Astrocyte of the spinal cord (primary cell): ENCODE measurements around the gene ITGA8.

Experiments
- DNase-seq: peaks from one replicate; pipeline ENCODE4 v3.0.0; 2011; ENCODE audit warnings: low read depth, low spot score
- H3K4me3 ChIP-seq: 2 replicates; pipeline ENCODE4 v1.5.1; 2011; ENCODE audit warnings: low read depth, mild to moderate bottlenecking, low read length, moderate library complexity
- in situ Hi-C: cut with HindIII; loops from 2 replicates; pipeline ENCODE4 v1.10.0; 2017; ENCODE audit warnings: low sequenced_read_pairs
- TF ChIP-seq, protein P1 (sequence below): IDR thresholded peaks from 2 replicates; pipeline ENCODE4 v1.5.1; 2012; ENCODE audit warnings: low read depth, mild to moderate bottlenecking, low read length, inconsistent platforms

ITGA8 gene

DNA sequence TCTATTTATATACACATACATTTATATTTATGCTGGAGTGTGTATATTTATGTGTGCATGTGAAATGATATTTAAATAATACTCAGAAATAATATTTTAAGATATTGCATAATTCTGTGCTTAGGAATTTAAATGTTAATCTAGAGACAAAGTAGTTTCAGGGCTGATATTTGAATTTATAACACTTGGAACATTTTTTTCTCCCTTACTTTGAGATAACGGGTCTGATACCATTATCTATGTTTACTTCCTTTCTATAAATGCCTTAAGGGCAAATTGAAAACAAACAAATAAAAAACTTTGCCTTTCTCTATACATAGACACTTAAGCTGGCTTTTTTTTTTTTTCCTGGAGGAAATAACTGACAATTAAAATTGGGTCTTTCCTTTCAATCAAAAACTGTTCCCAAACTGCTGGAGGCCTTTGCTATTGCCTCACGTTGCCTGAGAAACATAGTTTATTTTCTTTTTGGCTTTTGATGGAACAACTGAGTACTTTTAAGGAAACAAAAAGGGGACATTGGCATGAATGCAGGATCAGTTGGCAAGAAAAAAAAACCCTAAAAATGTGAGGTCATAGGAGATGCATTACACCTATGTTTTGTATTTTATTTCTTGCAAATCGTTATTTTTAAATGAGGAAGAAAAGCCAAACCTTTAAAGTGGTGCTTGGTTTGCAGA is 98.7 kb downstream of the ITGA8 start:
- DNase-seq = no peak
- H3K4me3 ChIP-seq = no peak overlapping the region
- in situ Hi-C loops = no loop called here
- TF ChIP-seq, protein P1, sequence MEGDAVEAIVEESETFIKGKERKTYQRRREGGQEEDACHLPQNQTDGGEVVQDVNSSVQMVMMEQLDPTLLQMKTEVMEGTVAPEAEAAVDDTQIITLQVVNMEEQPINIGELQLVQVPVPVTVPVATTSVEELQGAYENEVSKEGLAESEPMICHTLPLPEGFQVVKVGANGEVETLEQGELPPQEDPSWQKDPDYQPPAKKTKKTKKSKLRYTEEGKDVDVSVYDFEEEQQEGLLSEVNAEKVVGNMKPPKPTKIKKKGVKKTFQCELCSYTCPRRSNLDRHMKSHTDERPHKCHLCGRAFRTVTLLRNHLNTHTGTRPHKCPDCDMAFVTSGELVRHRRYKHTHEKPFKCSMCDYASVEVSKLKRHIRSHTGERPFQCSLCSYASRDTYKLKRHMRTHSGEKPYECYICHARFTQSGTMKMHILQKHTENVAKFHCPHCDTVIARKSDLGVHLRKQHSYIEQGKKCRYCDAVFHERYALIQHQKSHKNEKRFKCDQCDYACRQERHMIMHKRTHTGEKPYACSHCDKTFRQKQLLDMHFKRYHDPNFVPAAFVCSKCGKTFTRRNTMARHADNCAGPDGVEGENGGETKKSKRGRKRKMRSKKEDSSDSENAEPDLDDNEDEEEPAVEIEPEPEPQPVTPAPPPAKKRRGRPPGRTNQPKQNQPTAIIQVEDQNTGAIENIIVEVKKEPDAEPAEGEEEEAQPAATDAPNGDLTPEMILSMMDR = no peak

DNA sequence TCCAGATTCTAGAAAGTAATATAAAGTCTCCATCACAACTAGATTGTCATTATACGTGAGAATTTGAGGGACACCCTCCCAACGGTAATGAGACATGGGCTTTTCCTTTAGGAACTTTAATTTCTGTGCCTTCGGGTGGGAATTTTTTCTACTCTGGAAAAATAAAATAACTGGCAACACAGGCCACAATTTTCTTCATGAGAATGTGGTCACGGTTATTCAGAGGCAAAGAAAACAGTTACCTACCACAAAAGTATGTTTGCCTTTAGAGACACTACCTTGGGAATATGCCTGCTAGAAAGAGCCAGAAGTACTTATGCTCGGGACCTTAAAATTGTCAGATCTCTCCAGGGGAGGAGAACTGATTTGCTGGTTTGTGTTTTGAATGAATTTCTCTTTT is 99.4 kb downstream of the ITGA8 start:
- TF ChIP-seq, protein P1 = no peak
- DNase-seq = peak; percentile 36
- no peak overlapping the region for H3K4me3 ChIP-seq
- in situ Hi-C loops = no loop called here

DNA sequence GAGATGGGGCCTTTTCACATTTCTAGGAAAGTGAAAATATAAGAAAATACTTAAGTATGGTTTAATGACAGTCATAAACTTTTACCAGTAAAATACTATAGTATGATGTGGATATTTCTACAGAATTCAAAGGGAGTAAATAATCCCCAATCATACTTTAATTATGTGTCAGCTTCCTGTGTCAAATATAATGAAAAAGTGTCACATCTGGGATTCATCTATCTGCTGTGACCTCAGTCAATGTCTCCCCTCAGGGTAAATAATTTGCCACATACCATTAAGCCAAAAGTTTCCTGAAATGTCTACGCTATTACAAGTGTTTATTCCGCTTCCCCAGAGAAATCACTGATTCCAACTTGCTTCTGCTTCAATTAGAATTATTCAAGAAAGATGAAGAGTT is 110.5 kb downstream of the ITGA8 start:
- no peak overlapping the region for H3K4me3 ChIP-seq
- TF ChIP-seq, protein P1 = no peak
- in situ Hi-C loops = no loop called here
- DNase-seq = no peak

DNA sequence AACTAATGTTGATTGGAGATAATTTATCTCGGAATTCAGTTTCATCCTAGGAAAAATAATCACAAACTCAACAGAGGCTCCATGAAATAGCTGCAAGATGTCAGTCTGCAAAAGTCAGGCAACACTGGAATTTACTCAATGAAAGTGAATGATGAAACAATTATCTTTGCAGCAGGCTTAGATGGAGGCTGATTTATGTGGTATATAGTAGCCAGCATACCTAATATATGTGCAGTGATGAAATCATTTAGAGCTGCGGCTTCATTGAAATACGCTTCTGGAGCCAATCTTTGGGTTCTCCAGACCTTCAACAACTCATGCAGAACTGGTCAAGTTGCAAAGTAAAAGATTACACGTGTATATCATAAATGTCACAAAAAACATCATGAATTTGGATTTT is 113.3 kb downstream of the ITGA8 start:
- TF ChIP-seq, protein P1 = no peak
- no peak overlapping the region for H3K4me3 ChIP-seq
- in situ Hi-C loops = no loop called here
- DNase-seq = no peak

DNA sequence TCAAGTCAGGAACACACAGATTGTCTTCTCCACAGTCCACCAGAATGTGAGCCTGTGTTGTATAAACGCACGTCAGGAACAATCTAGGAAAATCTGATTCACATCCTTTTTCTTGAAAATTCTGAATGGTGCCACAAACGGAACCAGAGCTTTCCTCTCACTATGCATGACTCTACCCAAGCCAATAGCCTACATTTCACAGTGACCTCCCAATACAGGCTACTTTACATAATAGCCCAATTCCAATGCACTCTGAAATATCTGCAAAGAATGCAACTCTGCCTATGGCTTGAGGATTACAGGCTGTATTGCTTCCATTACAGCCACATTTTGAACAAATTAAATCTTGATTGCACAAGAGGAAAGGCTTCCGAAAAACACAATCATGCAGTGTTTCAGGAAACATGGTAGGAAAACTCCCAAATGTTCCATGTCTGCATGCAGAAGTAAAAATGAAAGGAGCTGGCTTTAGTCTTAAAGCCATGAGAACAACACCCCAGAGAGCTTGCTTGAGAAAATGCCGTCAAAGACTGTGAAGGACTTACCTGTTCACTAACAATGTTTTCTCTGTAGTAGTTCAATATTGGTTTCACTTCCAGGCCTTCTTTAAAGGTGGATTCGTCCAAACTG is 113.9 kb downstream of the ITGA8 start:
- in situ Hi-C loops = no loop called here
- no peak overlapping the region for H3K4me3 ChIP-seq
- DNase-seq = no peak
- TF ChIP-seq, protein P1 = no peak

DNA sequence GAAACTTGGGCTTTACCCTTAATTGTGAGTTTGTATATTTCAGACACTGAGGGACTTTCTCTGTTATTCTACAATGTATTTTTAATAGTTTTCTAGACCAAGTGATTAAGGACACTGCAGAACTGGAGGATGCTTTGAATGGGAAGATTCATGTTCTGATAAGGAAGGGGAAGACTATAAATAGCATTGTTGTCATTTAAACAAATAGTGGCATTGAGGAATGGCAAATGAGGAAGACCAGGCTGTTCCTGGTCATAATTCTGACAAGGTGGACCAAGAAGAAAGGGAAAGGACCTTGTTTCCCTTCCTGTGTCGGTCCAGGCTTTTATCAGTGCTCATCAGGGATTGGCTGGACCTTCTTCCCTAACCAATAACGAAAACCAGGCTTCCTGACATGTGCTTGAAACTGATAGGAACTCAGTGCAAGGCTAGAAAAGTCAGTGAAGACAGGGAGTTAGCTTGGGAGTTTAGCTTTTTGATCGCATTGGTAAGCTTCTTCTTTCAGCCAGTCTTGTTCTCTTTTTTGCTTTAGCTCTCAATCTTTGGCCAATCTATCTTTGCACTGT is 116.2 kb downstream of the ITGA8 start:
- in situ Hi-C loops = no loop called here
- TF ChIP-seq, protein P1 = no peak
- DNase-seq = no peak
- no peak overlapping the region for H3K4me3 ChIP-seq
